HCT116 (cell line): Measurements from ENCODE around the gene KAT6B. TPM values are rescaled to one million over a fixed set of nuclear protein-coding genes. Genes with fewer than 3 reads are reported as not detected.

Source experiments
- ATAC-seq: fragments of 200-7000 bp; cut with Tn5 transposase; 2 replicates; pipeline ENCODE4 v1.9.1; 2020; ENCODE audit warnings: mild to moderate bottlenecking, moderate library complexity
- BruUV-seq: library from RNA; stranded (reverse); fragments of 400-500 nt; replicated peaks from 2 replicates; lab custom pipeline; 2021; lab: Mats Ljungman, UMichigan
- CTCF ChIA-PET: fragments of 300-600 bp; sonication (Branson Sonifier 250); formaldehyde crosslinking; loops from one replicate; lab custom pipeline; 2021; ENCODE audit warnings: antibody characterized with exemption; lab: Charles Lee
- POLR2A ChIA-PET: fragments of 300-600, 350-600 bp; sonication (Branson Sonifier 250); formaldehyde crosslinking; loops from one replicate; lab custom pipeline; 2021; ENCODE audit warnings: antibody characterized with exemption; lab: Charles Lee
- RAD21 ChIA-PET, 2 experiments: fragments of 300-600 bp; sonication (Branson Sonifier 250); formaldehyde crosslinking; loops; one replicate each; lab custom pipeline; 2023; ENCODE audit warnings: low total read pairs in 2 of 2; ENCODE audit not compliant: uncharacterized antibody in 2 of 2, unreplicated experiment in 2 of 2, low non-redundant PET in 1 of 2; lab: Charles Lee
- DNase-seq: peaks from one replicate; pipeline ENCODE4 v3.0.0-alpha.2; 2010; ENCODE audit warnings: low read depth, low spot score
- H2AFZ ChIP-seq: fragments of 200-600 bp; shearing (Covaris generic), sonication (generic); 2 replicates; pipeline ENCODE4 v1.6.1; 2017; ENCODE audit warnings: low read depth, mixed run types, mixed read lengths, antibody characterized with exemption, low read length; ENCODE audit not compliant: poor library complexity, severe bottlenecking
- H3K27ac ChIP-seq: 2 replicates; pipeline ENCODE4 v1.5.1; 2012; ENCODE audit warnings: low read depth, low read length
- H3K27me3 ChIP-seq: fragments of 200-600 bp; sonication (generic); 2 replicates; pipeline ENCODE4 v1.6.1; 2016; ENCODE audit warnings: mixed run types, low read length, mixed read lengths; ENCODE audit not compliant: insufficient read depth
- H3K36me3 ChIP-seq, 2 experiments: fragments of 200-500 bp in 1 of 2; fragments of 200-600 bp in 1 of 2; sonication (Bioruptor generic) in 1 of 2; sonication (generic) in 1 of 2; 2 replicates each; pipeline versions ENCODE4 v1.5.1 to v1.6.1; 2014 to 2016; ENCODE audit warnings: low read length in 2 of 2, inconsistent platforms in 1 of 2, mixed read lengths in 1 of 2, mixed run types in 1 of 2; ENCODE audit not compliant: insufficient read depth in 2 of 2, control insufficient read depth in 1 of 2
- H3K4me1 ChIP-seq, 2 experiments: fragments of 200-600 bp in 1 of 2; sonication (generic) in 1 of 2; 2 replicates each; pipeline versions ENCODE4 v1.5.1 to v1.6.1; 2012 to 2017; ENCODE audit warnings: low read length in 2 of 2, inconsistent platforms in 1 of 2, mild to moderate bottlenecking in 1 of 2, mixed read lengths in 1 of 2, mixed run types in 1 of 2, moderate library complexity in 1 of 2; ENCODE audit not compliant: insufficient read depth in 2 of 2, control insufficient read depth in 1 of 2
- H3K4me2 ChIP-seq: fragments of 200-600 bp; sonication (generic); 2 replicates; pipeline ENCODE4 v1.6.1; 2017; ENCODE audit warnings: mixed run types, low read length, mixed read lengths
- H3K4me3 ChIP-seq, 2 experiments: fragments of 200-600 bp in 1 of 2; sonication (generic) in 1 of 2; replicated peaks in 1 of 2; 2 replicates each; pipeline ENCODE4 v1.5.1; 2011 to 2016; ENCODE audit warnings: low read length in 2 of 2, control low read depth in 1 of 2, low read depth in 1 of 2, mild to moderate bottlenecking in 1 of 2, mixed read lengths in 1 of 2, mixed run types in 1 of 2
- H3K79me2 ChIP-seq: fragments of 200-600 bp; sonication (generic); 2 replicates; pipeline ENCODE4 v1.6.1; 2017; ENCODE audit warnings: mild to moderate bottlenecking, mixed run types, low read length, moderate library complexity, mixed read lengths; ENCODE audit not compliant: insufficient read depth
- H3K9ac ChIP-seq: fragments of 200-600 bp; sonication (generic); 2 replicates; pipeline ENCODE4 v1.6.1; 2016; ENCODE audit warnings: low read length, mixed read lengths
- H3K9me2 ChIP-seq: fragments of 200-600 bp; sonication (generic), shearing (Covaris generic); 2 replicates; pipeline ENCODE4 v1.6.1; 2017; ENCODE audit warnings: mixed run types, mild to moderate bottlenecking, moderate library complexity; ENCODE audit not compliant: insufficient read depth
- H3K9me3 ChIP-seq, 2 experiments: fragments of 200-500 bp in 1 of 2; fragments of 200-600 bp in 1 of 2; sonication (Bioruptor generic) in 1 of 2; sonication (generic) in 1 of 2; 2 replicates each; pipeline ENCODE4 v1.6.1; 2014 to 2017; ENCODE audit warnings: low read length in 2 of 2, mixed read lengths in 2 of 2, inconsistent platforms in 1 of 2, low read depth in 1 of 2, mild to moderate bottlenecking in 1 of 2, mixed run types in 1 of 2, moderate library complexity in 1 of 2; ENCODE audit not compliant: control insufficient read depth in 1 of 2, insufficient read depth in 1 of 2
- H4K20me1 ChIP-seq: fragments of 200-600 bp; sonication (generic), shearing (Covaris generic); 2 replicates; pipeline ENCODE4 v1.6.1; 2017; ENCODE audit warnings: mixed run types, mild to moderate bottlenecking, moderate library complexity; ENCODE audit not compliant: insufficient read depth
- ATF3 ChIP-seq: IDR thresholded peaks from 2 replicates; pipeline ENCODE4 v1.6.1; 2012
- CBX3 ChIP-seq: IDR thresholded peaks from 2 replicates; pipeline ENCODE4 v1.6.1; 2012; ENCODE audit warnings: low read depth
- CEBPB ChIP-seq: IDR thresholded peaks from 2 replicates; pipeline ENCODE4 v1.6.1; 2012; ENCODE audit warnings: low read depth
- EGR1 ChIP-seq: IDR thresholded peaks from 2 replicates; pipeline ENCODE4 v1.6.1; 2012; ENCODE audit warnings: low read depth
- ELF1 ChIP-seq: IDR thresholded peaks from 2 replicates; pipeline ENCODE4 v1.6.1; 2012; ENCODE audit warnings: low read depth, borderline replicate concordance
- EZH2 ChIP-seq: fragments of 200-600 bp; sonication (generic); IDR thresholded peaks from 2 replicates; pipeline ENCODE4 v1.6.1; 2017; ENCODE audit warnings: antibody characterized with exemption, mixed run types
- FOSL1 ChIP-seq: IDR thresholded peaks from 2 replicates; pipeline ENCODE4 v1.6.1; 2012; ENCODE audit warnings: low read depth
- POLR2A ChIP-seq: IDR thresholded peaks from 2 replicates; pipeline ENCODE4 v1.7.0; 2011; ENCODE audit warnings: borderline replicate concordance; ENCODE audit not compliant: insufficient read depth, insufficient read length; ENCODE audit errors: extremely low read depth
- RAD21 ChIP-seq: IDR thresholded peaks from 2 replicates; pipeline ENCODE4 v1.6.1; 2012; ENCODE audit warnings: low read depth, mild to moderate bottlenecking
- SIN3A ChIP-seq: IDR thresholded peaks from 2 replicates; pipeline ENCODE4 v1.6.1; 2012; ENCODE audit warnings: low read depth
- SRF ChIP-seq: IDR thresholded peaks from 2 replicates; pipeline ENCODE4 v1.6.1; 2012; ENCODE audit warnings: low read depth
- YY1 ChIP-seq: IDR thresholded peaks from 2 replicates; pipeline ENCODE4 v1.6.1; 2011; ENCODE audit warnings: low read length, low read depth, moderate library complexity, mild to moderate bottlenecking; ENCODE audit not compliant: insufficient replicate concordance; ENCODE audit errors: extremely low read depth
- ZFX ChIP-seq: fragments of 450-650 bp; IDR thresholded peaks from 2 replicates; pipeline ENCODE4 v1.6.1; 2017
- ZNF274 ChIP-seq: fragments of 200-500 bp; sonication (Bioruptor generic); IDR thresholded peaks from 2 replicates; pipeline ENCODE4 v1.6.1; 2014; ENCODE audit warnings: mild to moderate bottlenecking, low read depth, low read length, inconsistent platforms
- intact Hi-C: fragments of 100-400 bp; cut with micrococcal nuclease; formaldehyde crosslinking; loops from 2 replicates; pipeline ENCODE4 v1.10.0; 2022
- total RNA-seq: library from RNA; stranded (reverse); gene quantifications from one replicate; pipeline ENCODE4 v1.2.1, GENCODE V29; 2021; ENCODE audit not compliant: unreplicated experiment

KAT6B gene
- total RNA-seq, 1 experiment from 2014 or later, result 17.8 TPM

- CTCF ChIA-PET, result interaction anchor here (1.4 kb wide), 1 partner anchor 9 kb away, joined by 3 read pairs; no protein-coding TSS in a partner anchor
- H3K4me3 ChIP-seq, result no peak overlapping the region
- H4K20me1 ChIP-seq, result no peaks in the 10 kb centered on the region
- no peak overlapping the region for H3K4me2 ChIP-seq
- intact Hi-C loops, result no loop called here
- no peaks in the 10 kb centered on the region for H3K79me2 ChIP-seq
- H3K9me2 ChIP-seq, result no peaks in the 10 kb centered on the region
- no peaks in the 10 kb centered on the region for H3K9me3 ChIP-seq
- H3K9ac ChIP-seq, result no peak overlapping the region
- ATAC-seq (no peak), DNase-seq (no peak)
- BruUV-seq, result no TSS peak
- H3K4me1 ChIP-seq, result no peaks in the 10 kb centered on the region
- POLR2A ChIA-PET, result no interaction called here
- H3K27ac ChIP-seq, result no peak overlapping the region
- TF ChIP-seq SIN3A (no peak), EGR1 (no peak), ATF3 (no peak), ZNF274 (no peak), CEBPB (no peak), YY1 (no peak), RAD21 (no peak), ZFX (no peak)
- no peak overlapping the region for H2AFZ ChIP-seq
- RAD21 ChIA-PET, result no interaction called here
- H3K27me3 ChIP-seq, result no peaks in the 10 kb centered on the region
- no peaks in the 10 kb centered on the region for H3K36me3 ChIP-seq
Observed at GRCh38 chr10:74975758-74976157, 149.4 kb downstream of the KAT6B start.

- ChIA-PET RAD21 (no interaction called here), CTCF (interaction anchor here (1.4 kb wide), 1 partner anchor 9 kb away, joined by 3 read pairs; no protein-coding TSS in a partner anchor), POLR2A (no interaction called here)
- Histone ChIP-seq H3K9me2 (no peaks in the 10 kb centered on the region), H3K27me3 (no peaks in the 10 kb centered on the region), H3K36me3 (no peaks in the 10 kb centered on the region), H3K27ac (no peak overlapping the region), H3K4me2 (no peak overlapping the region), H2AFZ (no peak overlapping the region), H3K79me2 (no peaks in the 10 kb centered on the region), H4K20me1 (no peaks in the 10 kb centered on the region), H3K4me3 (no peak overlapping the region), H3K9me3 (no peaks in the 10 kb centered on the region), H3K9ac (no peak overlapping the region), H3K4me1 (no peaks in the 10 kb centered on the region)
- ATAC-seq (peak; percentile 52; the same call in 1 of the 2 replicates), DNase-seq (no peak)
- no TSS peak for BruUV-seq
- intact Hi-C loops, result no loop called here
- no peak for TF ChIP-seq CBX3
- no peak for TF ChIP-seq ZNF274
- TF ChIP-seq FOSL1, result no peak
- no peak for TF ChIP-seq EGR1
- no peak for TF ChIP-seq ATF3
- TF ChIP-seq YY1, result no peak
- no peak for TF ChIP-seq SIN3A
- no peak for TF ChIP-seq ELF1
- no peak for TF ChIP-seq SRF
- no peak for TF ChIP-seq EZH2
- TF ChIP-seq RAD21, result no peak
- TF ChIP-seq ZFX, result no peak
- no peak for TF ChIP-seq POLR2A
- no peak for TF ChIP-seq CEBPB
Observed at GRCh38 chr10:74976565-74976964, 150.2 kb downstream of the KAT6B start.
